ENCODE data around the gene SF3B1. TPM values are rescaled to one million over a fixed set of nuclear protein-coding genes. Genes with fewer than 3 reads are reported as not detected.

Gene SF3B1
- total and polyA plus RNA-seq, 2 experiments from 2014 or later, result 196 to 216 TPM

DNA sequence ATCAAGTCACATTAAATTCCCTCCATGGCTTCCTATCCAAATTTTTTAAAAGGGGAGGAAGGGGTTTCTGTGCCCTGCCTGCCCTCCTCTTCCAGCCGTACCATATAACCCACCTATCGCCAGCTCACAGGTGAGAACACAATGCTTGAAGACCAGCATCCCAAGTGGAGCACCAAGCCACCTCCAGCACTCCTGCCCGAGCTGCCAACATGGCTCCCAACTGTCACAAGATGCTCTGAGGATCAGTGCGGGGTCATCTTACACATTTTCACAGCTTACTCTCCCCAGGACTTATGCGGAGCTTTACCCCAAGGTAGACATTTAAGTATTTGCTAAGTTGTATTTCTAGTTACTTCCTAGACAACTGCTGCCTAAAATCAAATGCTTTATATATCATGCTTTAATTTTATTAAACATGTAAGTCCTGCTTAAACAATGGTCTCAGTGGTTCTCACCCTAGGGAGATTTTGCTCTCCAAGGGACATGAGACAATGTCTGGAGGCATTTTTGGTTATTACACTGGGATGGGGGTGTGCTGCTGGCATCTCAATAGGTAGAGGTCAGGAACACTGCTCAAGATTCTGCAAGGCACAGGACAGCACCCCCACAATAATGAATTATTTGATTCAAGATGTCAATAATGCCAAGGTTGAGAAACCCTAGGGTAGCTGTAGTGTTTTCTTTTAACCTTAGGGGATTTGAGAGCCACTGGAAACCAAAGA lies 45.8 kb downstream of the SF3B1 start:
- H3K36me3 ChIP-seq (ENCODE audit: low read depth), result peaks cover 22% of the 10 kb centered on the region
- no peak overlapping the region for H3K9ac ChIP-seq
- TF ChIP-seq EZH2 (IDR thresholded peaks at IDR 0.05; ENCODE audit: insufficient read depth, poor library complexity, severe bottlenecking) (no peak), EZH2phosphoT487 (IDR thresholded peaks at IDR 0.05; ENCODE audit: insufficient read depth, low read depth) (no peak)
- in situ Hi-C loops (cut with MboI), result no loop called here
- H3K4me2 ChIP-seq (ENCODE audit: unreplicated experiment), result no peak overlapping the region
- no peaks in the 10 kb centered on the region for H3K27me3 ChIP-seq (replicated peaks; ENCODE audit: insufficient read depth)
- no peaks in the 10 kb centered on the region for H3K9me2 ChIP-seq (ENCODE audit: insufficient read depth)
- H3K4me3 ChIP-seq, result no peak overlapping the region
- H3K79me2 ChIP-seq (ENCODE audit: insufficient read depth), result no peaks in the 10 kb centered on the region
- no peaks in the 10 kb centered on the region for H3K4me1 ChIP-seq (ENCODE audit: insufficient read depth)
- H4K20me1 ChIP-seq (ENCODE audit: insufficient read depth), result no peaks in the 10 kb centered on the region
- peaks cover 35% of the 10 kb centered on the region for H3F3A ChIP-seq (ENCODE audit: insufficient read depth)
- no peak for DNase-seq
- H2AFZ ChIP-seq, result no peak overlapping the region
- no peaks in the 10 kb centered on the region for H3K9me3 ChIP-seq (ENCODE audit: low read depth)
- no peak overlapping the region for H3K27ac ChIP-seq
- WGBS, 2 experiments (ENCODE audit: low coverage in 1 of 2, low lambda C conversion rate in 2 of 2, missing lambda C conversion rate in 2 of 2), result 78 to 87% methylated on average over 5 of the region's 5 CpGs

GRCh38 chr2:197387179-197387578 lies 47.6 kb downstream of the SF3B1 start:
- TF ChIP-seq EZH2phosphoT487 (IDR thresholded peaks at IDR 0.05; ENCODE audit: insufficient read depth, low read depth) (no peak), EZH2 (IDR thresholded peaks at IDR 0.05; ENCODE audit: insufficient read depth, poor library complexity, severe bottlenecking) (no peak)
- 84 to 89% methylated on average over 8 of the region's 8 CpGs for WGBS, 2 experiments (ENCODE audit: low coverage in 1 of 2, low lambda C conversion rate in 2 of 2, missing lambda C conversion rate in 2 of 2)
- Histone ChIP-seq H3K36me3 (ENCODE audit: low read depth) (peaks cover 11% of the 10 kb centered on the region), H3K4me1 (ENCODE audit: insufficient read depth) (no peaks in the 10 kb centered on the region), H4K20me1 (ENCODE audit: insufficient read depth) (no peaks in the 10 kb centered on the region), H3K4me3 (no peak overlapping the region), H3K4me2 (ENCODE audit: unreplicated experiment) (no peak overlapping the region), H3K27me3 (replicated peaks; ENCODE audit: insufficient read depth) (no peaks in the 10 kb centered on the region), H3K9me2 (ENCODE audit: insufficient read depth) (no peaks in the 10 kb centered on the region), H3K27ac (no peak overlapping the region), H3K9ac (no peak overlapping the region), H2AFZ (no peak overlapping the region), H3K79me2 (ENCODE audit: insufficient read depth) (no peaks in the 10 kb centered on the region), H3F3A (ENCODE audit: insufficient read depth) (peaks cover 34% of the 10 kb centered on the region), H3K9me3 (ENCODE audit: low read depth) (no peaks in the 10 kb centered on the region)
- in situ Hi-C loops (cut with MboI), result no loop called here
- no peak for DNase-seq

DNA sequence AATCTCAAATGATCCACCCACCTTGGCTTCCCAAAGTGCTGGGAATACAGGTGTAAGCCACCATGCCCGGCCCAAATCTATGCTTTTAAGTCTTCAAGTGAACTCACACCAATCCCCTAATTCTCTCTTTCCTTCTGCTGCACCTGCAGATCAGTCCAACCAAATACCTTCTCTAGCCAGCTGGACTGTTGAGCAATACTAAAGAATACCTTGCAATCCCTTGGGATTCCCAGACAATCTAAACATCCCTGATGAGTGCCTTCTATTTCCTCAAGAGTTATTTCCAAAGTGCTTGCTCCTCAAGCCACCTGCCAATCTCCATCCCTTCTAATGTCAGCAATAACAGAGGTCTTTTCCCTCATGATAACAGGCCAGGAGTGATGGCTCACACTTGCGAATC lies 48.6 kb downstream of the SF3B1 start:
- 96 to 100% methylated on average over 2 of the region's 2 CpGs for WGBS, 2 experiments (ENCODE audit: low coverage in 1 of 2, low lambda C conversion rate in 2 of 2, missing lambda C conversion rate in 2 of 2)
- in situ Hi-C loops (cut with MboI), result no loop called here
- no peaks in the 10 kb centered on the region for H3K4me1 ChIP-seq (ENCODE audit: insufficient read depth)
- H3K27ac ChIP-seq, result no peak overlapping the region
- no peak overlapping the region for H2AFZ ChIP-seq
- H3K9ac ChIP-seq, result no peak overlapping the region
- no peak overlapping the region for H3K4me3 ChIP-seq
- H3K79me2 ChIP-seq (ENCODE audit: insufficient read depth), result no peaks in the 10 kb centered on the region
- H3F3A ChIP-seq (ENCODE audit: insufficient read depth), result peaks cover 24% of the 10 kb centered on the region
- H3K4me2 ChIP-seq (ENCODE audit: unreplicated experiment), result no peak overlapping the region
- H3K9me3 ChIP-seq (ENCODE audit: low read depth), result no peaks in the 10 kb centered on the region
- H3K36me3 ChIP-seq (ENCODE audit: low read depth), result peaks cover 2% of the 10 kb centered on the region
- no peak for TF ChIP-seq EZH2 (IDR thresholded peaks at IDR 0.05; ENCODE audit: insufficient read depth, poor library complexity, severe bottlenecking)
- no peak for TF ChIP-seq EZH2phosphoT487 (IDR thresholded peaks at IDR 0.05; ENCODE audit: insufficient read depth, low read depth)
- no peaks in the 10 kb centered on the region for H3K27me3 ChIP-seq (replicated peaks; ENCODE audit: insufficient read depth)
- H4K20me1 ChIP-seq (ENCODE audit: insufficient read depth), result no peaks in the 10 kb centered on the region
- no peak for DNase-seq
- H3K9me2 ChIP-seq (ENCODE audit: insufficient read depth), result no peaks in the 10 kb centered on the region

DNA sequence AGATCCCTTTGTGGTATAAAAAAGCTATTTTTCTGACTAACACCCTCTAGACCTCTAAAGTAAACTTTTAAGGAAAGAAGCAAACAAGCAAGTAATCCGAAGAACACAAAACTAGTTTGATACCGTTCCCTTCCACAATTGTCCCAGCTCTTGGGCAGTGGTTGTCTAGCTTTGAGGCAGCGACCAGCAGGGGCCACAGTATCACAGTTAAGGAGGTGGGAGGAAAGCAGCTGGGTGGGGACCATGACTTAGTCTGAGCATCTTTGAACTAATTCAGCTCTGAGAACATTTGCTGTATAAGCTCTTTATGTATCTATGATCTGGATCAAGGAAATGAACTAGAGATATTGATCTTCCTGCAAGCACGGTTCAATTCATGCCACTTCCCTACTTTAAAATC lies 51.0 kb downstream of the SF3B1 start:
- Histone ChIP-seq H3K27me3 (replicated peaks; ENCODE audit: insufficient read depth) (no peaks in the 10 kb centered on the region), H3K9me3 (ENCODE audit: low read depth) (no peaks in the 10 kb centered on the region), H3K27ac (no peak overlapping the region), H3K79me2 (ENCODE audit: insufficient read depth) (no peaks in the 10 kb centered on the region), H3K9me2 (ENCODE audit: insufficient read depth) (no peaks in the 10 kb centered on the region), H3K4me1 (ENCODE audit: insufficient read depth) (peaks cover 10% of the 10 kb centered on the region), H3F3A (ENCODE audit: insufficient read depth) (peaks cover 19% of the 10 kb centered on the region), H2AFZ (no peak overlapping the region), H3K9ac (no peak overlapping the region), H3K4me2 (ENCODE audit: unreplicated experiment) (no peak overlapping the region), H3K4me3 (no peak overlapping the region), H4K20me1 (ENCODE audit: insufficient read depth) (no peaks in the 10 kb centered on the region), H3K36me3 (ENCODE audit: low read depth) (no peaks in the 10 kb centered on the region)
- DNase-seq, result no peak
- in situ Hi-C loops (cut with MboI), result loop anchor here (5.0 kb wide), 1 partner anchor 272 kb away; no protein-coding TSS in a partner anchor
- no peak for TF ChIP-seq EZH2phosphoT487 (IDR thresholded peaks at IDR 0.05; ENCODE audit: insufficient read depth, low read depth)
- no peak for TF ChIP-seq EZH2 (IDR thresholded peaks at IDR 0.05; ENCODE audit: insufficient read depth, poor library complexity, severe bottlenecking)
- WGBS, 2 experiments (ENCODE audit: low coverage in 1 of 2, low lambda C conversion rate in 2 of 2, missing lambda C conversion rate in 2 of 2), result 54 to 57% methylated on average over 4 of the region's 4 CpGs
